Stimulated activated CD8-positive, alpha-beta memory T cell treated with anti-CD3 and anti-CD28 coated beads, Interleukin-4, amount 100 ng/mL, for 1 hour (primary cell): ENCODE measurements around the gene LOXHD1.

Experiments used
- DNase-seq, 2 donors: peaks; one replicate each; pipeline ENCODE4 v3.0.0-alpha.2; 2020; ENCODE audit warnings: low read depth in 2 of 2, low spot score in 1 of 2

The LOXHD1 gene

GRCh38 chr18:46581648-46582047 is 75.4 kb downstream of the LOXHD1 start:
- DNase-seq, result no peak

- no peak for DNase-seq
These were observed 78.0 kb downstream of the LOXHD1 start for GRCh38 chr18:46578987-46579386.

GRCh38 chr18:46577546-46577945 is 79.5 kb downstream of the LOXHD1 start:
- DNase-seq, result no peak

- DNase-seq, result no peak
These were observed 81.2 kb downstream of the LOXHD1 start for GRCh38 chr18:46575851-46576250.

GRCh38 chr18:46574743-46575115 is 82.3 kb downstream of the LOXHD1 start:
- no peak for DNase-seq

GRCh38 chr18:46574000-46574742 is 82.8 kb downstream of the LOXHD1 start:
- no peak for DNase-seq

- no peak for DNase-seq
These were observed 83.9 kb downstream of the LOXHD1 start for GRCh38 chr18:46573156-46573555.

GRCh38 chr18:46571756-46572155 is 85.3 kb downstream of the LOXHD1 start:
- DNase-seq, result no peak

- no peak for DNase-seq
These were observed 86.4 kb downstream of the LOXHD1 start for GRCh38 chr18:46570666-46571065.

- DNase-seq, result no peak
These were observed 86.9 kb downstream of the LOXHD1 start for GRCh38 chr18:46570134-46570533.

GRCh38 chr18:46569211-46569610 is 87.8 kb downstream of the LOXHD1 start:
- DNase-seq, result no peak

- no peak for DNase-seq
These were observed 89.8 kb downstream of the LOXHD1 start for GRCh38 chr18:46567196-46567595.

- no peak for DNase-seq
These were observed 90.9 kb downstream of the LOXHD1 start for GRCh38 chr18:46566111-46566510.

- DNase-seq, result no peak
These were observed 91.8 kb downstream of the LOXHD1 start for GRCh38 chr18:46565256-46565655.

GRCh38 chr18:46563317-46563716 is 93.7 kb downstream of the LOXHD1 start:
- no peak for DNase-seq

GRCh38 chr18:46562674-46563192 is 94.3 kb downstream of the LOXHD1 start:
- no peak for DNase-seq

GRCh38 chr18:46560671-46561045 is 96.4 kb downstream of the LOXHD1 start:
- no peak for DNase-seq

GRCh38 chr18:46559946-46560670 is 96.9 kb downstream of the LOXHD1 start:
- no peak for DNase-seq

- no peak for DNase-seq
These were observed 97.7 kb downstream of the LOXHD1 start for GRCh38 chr18:46559296-46559695.

- no peak for DNase-seq
These were observed 100.3 kb downstream of the LOXHD1 start for GRCh38 chr18:46556590-46557206.

GRCh38 chr18:46555724-46556123 is 101.3 kb downstream of the LOXHD1 start:
- DNase-seq, result no peak

GRCh38 chr18:46555213-46555612 is 101.8 kb downstream of the LOXHD1 start:
- no peak for DNase-seq
